NOMO-1 treated with dmso at 0.1 percent for 144 hours (cell line): ENCODE results near the gene KCNC1.

Experiments
- DNase-seq: peaks from one replicate; lab custom pipeline; 2025; ENCODE audit not compliant: unreplicated experiment; lab: John Stamatoyannopoulos, UW

The KCNC1 gene

DNA sequence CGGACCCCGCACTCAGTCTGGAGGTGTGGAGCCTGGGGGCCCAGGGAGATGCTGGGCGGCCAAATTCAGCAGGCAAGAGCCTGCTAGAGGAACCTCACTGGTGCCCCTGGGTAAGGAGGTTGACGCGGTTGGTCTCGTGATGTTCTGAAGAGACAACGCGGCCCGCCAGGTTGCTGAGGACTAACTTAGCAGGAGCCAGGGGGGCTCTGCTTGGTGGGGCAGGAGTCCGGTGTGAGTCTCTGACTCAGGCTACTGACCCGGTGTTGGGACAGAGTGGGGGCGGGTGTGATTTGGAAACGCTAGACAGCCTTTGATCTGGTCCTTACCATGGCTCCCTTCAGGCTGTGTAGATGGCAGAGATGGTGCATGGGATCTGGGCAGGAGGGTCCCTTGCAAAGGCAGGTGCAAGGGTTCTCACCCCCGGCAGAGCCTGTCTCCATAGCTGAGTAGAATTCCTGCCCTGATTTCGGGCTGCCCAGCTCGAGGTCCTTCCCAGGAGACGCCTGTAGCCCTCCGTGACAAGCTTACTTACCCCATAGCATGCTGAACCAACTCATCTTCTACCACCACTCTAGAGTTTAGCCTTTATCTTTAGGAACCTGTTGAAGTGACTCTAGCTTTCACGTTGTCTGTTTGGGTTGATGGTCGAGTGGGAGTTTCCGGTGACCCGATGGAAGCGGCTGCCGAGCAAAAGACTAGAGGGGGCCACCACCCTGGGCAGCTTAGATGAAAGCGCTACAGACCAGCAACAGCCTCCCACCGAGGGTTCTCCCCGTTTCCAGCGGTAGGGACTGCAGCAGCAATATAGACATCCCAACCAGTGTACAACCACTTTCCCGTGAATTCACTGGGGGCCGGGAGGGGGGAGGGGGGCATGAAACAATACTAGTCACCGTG lies 38.4 kb downstream of the KCNC1 start:
- DNase-seq = no peak

DNA sequence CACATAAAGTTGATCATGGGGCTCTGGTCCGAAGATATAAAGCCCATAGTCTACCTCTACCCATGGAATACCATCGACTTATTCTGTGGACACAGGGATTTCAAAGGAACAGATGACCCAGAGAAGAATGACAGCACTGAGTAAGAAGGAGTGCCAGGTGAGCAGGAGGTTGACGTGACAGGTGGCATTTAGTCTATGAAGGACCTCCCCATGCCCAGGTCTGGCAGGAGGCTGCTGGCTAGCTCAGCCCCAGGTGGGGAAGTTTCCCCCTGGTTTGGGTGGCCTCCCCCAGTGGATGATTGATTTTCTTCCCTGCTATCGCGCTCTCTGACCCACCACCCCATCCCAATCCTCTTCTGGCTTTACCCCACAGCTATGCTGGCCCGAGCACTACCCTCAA lies 39.1 kb downstream of the KCNC1 start:
- no peak for DNase-seq

DNA sequence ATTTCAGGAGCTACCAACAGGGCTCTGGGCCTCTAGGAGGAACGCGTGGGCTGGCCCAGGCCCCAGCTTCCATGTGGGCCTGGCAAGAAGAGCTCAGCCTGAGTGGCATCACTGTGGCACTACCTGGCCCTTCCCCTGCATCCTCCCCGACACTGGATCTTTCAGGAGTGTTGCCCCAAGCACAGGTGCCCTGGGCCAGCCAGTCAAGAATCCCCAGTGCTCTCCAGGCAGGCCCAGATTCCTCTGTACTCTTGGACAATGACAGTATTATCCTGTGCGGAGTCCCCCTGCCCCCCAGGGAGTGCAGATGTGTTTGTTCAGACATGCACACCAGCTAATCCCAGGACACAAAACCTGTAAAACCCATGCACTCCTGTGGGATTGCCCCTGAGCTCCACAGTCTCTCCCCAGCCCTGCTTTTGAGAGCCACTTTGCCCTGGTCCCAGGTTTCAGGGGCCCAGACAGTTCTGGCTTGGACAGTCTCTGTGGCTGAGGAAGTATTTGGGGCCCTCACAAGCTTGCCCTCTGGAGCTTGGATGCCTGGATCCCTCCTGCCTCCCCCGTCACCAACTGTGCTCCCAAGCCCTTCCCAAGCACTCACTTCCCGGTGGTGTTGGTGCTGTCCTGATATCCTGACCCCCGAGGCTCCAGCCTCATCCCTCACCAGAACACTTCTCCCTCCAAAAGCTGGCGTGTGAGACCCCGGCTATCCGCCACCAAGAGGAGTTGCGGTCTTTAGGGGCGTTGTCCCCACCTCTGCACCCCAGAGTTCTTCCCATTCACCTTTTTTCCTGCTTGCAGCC lies 39.9 kb downstream of the KCNC1 start:
- no peak for DNase-seq

DNA sequence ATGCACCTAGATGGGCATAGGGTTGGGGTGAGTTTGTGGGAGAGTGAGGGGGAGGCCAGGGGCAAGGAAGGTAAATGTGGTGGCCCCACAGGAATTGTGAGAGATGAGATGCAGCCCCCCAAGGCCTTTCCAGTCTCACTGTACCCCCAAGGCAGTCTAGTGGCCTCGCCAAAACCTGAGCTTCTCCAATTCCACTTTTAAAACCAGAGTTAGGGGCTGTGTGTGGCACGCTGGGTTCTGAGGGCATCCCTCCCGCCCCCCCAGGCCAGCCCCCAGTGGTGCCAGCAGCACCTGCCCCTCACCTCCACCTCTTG lies 40.4 kb downstream of the KCNC1 start:
- DNase-seq = no peak

DNA sequence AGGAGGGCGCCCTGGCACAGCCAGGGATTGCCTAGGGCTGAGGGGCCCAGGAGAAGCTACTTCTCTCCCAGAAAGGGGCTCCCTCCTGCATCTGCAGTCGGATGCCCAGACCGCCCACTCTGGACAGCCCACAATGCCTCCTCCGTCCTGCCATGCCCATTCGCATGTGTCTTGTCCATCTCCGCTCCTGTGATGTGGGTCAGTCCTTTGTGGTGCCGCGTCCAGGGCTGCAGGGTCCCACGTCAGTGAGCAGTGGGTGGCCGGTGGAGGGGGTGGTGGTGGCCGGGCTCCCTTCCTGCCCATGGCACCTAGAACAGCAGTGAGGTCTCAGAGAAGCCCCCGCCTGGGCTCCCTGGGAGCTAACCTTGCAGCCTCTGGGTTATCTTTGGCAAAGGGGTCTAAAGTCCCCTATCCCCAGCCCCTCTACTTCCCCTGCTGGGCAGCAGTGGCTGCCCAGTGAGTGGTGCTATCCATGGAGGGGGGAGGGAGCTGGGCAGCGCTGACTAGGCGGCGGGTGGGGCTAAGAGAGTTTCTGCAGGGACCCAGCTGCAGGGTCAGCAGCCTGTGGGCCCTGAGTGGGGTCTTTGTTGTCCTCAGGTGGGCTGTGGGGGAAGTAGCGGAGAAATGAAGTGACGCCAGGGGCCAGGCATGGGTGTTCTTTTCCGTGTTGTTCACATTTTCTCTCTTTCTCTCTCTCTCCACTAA lies 41.1 kb downstream of the KCNC1 start:
- DNase-seq = no peak

DNA sequence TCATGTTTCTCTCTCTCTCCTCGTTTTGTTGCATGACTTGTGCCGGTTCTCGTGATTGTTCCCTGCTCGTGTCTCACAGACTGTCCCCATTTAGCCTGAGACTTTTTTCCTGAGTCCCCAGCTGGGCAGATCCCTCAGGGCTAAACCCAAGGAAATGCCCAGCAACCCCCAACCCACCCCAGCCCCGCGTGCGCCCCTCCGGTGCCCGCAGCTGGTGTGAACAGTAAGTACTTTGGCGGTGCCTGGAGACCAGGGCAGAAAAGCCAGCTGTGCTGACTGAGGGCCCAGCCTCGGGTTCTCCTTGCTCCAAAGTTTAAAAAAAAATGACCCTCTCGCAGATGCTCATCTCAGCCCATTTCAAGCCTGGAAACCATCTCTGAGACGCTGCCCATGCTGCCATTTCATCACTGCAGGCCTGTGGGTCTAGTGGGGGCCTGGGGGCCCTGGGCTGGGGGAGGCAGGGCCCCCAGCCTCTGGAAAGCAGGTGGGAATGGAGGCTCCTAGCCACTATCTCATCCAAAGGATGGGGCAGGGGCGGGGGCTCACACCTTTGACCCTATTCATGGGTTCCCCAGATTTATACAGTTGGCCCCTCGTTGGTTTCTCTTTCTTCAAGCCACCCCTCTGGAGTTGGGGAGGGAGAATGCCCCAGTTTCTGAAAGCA lies 41.8 kb downstream of the KCNC1 start:
- no peak for DNase-seq

DNA sequence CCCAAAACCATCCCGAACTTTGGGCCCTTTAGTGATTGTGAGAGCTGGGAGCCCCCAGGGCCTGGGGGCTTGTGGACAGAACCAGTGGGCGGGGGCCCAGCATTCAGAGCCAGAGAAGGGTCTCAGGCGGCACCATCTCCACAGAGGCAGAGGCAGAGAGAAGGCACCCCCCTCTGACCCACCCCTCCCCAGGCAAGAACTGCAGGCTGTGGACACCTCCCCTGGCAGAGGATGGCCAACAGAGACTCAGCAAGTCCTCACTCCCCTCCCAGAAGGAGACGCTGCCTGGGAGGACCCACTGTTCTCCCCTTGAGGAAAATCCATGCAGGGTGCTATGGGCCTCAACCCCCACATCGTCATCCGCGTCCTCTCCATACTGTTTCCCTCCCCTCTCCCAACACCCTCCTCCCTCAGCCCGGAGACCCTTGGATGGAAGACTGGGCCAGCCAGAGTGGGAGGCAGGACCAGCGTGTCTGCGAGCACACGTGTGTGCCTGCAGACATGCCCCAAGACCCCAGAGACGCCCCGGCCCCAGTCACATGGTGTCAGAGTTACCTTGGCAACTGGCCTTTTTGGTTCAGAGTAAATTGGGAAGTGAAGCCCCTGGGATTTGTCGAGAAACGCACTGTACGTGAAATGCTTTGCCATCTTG lies 42.6 kb downstream of the KCNC1 start:
- DNase-seq = no peak

DNA sequence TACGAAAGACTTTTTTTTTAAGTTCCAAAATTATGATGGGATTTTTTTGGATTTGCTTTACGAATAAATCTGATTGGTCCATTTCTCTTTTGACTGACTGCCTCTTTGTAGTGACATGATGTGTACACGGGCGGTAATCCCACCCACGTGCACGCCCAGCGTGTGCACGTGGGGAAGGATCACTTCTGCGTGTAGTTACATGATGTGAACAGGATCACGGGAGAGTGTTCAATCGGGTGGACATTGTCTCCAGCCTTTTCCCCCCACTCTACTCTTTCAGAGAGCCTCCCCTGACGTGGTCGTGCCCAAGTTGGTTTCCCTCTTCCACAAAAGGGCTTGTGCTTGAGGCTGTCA lies 43.1 kb downstream of the KCNC1 start:
- no peak for DNase-seq

DNA sequence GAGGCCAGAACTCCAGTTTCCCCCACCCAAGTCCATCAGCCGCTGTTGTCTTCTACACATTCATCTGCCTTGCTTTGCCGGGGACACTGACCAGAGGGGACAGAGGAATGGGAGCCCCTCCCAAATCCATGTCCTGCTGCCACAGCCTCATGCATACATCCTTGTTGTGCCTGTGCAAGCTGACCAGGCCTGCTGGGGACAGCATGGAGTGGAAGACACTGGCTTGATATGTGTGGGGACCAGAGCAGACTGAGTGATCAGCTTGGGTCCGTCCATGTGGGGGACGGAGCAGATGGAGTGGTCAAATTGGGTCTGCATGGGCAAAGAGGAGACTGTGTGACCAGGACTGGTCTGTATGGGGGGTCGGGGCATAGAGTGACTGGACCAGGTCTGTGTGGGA lies 43.8 kb downstream of the KCNC1 start:
- DNase-seq = no peak

DNA sequence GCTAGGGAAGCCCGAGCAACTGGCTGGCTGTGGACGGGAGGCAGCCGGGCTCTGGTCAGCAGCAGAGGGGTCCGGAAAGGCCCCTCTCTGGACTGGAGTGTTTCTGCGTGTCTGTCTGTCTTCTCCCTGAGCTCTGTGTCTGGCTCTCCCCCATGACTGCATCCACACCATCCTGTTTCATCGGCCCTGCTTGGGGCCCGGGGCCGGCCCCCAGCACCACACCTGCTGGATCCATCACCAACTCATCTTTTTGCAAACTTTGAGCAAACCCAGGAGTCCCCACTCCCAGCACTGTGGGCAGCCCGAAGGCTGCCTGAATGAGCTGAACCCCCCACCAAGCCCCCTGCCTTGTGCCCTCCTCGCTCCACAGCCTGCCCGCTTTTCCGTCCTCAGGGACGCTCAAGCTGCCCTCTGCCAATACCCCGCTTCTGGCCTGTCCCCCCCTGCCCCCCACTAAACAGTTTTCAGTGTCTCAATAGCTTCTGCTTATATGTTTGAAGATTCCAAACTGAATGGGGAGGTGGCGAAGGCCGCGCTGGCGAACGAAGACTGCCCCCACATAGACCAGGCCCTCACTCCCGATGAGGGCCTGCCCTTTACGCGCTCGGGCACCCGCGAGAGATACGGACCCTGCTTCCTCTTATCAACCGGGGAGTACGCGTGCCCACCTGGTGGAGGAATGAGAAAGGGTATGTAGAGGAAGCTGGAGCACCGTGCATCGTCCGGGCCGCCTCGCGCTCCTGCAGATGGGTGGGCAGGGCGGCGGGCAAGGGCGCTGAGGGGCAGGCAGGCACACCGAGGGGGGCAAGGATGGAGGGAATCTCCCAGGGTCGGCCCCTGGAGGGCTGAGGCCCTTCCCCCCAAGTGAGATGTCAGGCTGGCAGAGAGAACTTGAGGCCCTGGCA lies 44.6 kb downstream of the KCNC1 start:
- no peak for DNase-seq

DNA sequence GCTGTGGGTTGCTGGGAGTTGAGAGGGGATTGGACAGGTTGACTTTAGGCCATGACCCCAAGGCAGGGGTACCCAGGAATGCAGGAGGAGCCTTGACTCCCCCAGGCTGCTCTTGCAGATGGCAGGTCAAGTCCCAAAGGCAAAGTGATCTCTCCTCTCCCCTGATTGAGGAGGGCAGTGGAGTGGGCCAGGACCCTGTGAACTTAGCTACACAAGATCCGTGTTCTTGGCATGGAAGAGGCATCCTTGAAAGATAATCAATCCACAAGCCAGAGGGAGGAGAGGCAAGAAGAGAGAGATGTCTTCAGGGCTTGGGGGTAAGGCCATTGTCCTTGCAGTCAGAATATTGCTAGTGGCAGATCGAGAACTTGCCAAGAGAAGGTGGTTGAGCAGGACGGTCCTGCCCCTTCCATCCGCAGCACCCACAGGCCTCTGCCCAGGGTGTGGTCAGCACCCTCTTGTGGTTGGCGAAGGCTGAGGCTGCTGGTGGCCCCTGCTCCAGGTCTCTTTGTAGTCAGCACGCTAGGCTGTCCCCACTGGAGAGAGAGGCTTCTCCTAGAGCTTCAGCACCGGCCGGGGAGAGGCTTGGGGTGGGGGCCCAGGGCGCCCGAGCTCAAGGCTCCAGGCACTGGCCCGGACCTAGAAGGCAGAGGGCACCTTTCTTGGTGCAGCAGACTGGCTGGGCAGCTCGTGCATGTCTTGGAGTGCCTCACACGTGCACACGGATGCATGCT lies 45.4 kb downstream of the KCNC1 start:
- DNase-seq = no peak

DNA sequence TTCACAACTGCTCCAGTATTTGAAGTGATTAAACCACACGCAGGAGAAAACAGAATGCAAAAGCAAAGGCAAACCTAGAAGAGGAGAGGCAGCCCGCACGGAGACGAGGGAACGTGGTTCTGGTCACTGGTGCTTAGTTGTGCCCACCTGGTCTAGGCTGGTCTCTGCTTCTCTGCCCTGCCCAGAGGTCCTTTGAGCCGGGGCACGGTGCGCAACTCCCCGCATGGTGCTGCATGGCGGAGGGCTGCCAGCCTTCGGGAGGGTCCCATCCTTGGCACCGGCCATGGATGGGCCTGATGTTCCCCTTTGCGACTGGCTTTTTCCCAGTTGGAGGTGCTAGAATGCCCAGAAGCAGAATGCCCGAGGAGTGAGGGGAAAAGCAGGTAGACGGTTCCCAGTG lies 46.1 kb downstream of the KCNC1 start:
- DNase-seq = no peak

DNA sequence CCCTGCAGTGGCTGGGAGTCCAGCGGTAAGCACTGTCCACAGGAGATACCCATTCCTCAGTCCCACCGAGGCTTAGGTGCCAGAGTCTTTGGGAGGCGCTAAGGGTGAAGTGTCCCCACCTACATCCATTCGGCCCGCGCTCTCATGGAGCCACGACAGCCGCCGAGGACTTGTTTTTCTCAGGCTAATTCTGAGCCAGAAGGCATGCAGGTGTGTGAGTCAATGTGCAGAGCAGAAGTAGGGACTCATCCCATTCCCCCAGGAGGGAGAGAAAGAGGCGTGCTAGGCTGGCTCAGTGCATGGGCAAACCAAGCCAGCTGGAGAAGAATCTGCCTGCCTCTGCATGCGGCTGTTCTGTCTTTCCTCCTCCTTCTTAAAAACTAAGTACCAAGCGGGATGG lies 46.6 kb downstream of the KCNC1 start:
- DNase-seq = no peak

DNA sequence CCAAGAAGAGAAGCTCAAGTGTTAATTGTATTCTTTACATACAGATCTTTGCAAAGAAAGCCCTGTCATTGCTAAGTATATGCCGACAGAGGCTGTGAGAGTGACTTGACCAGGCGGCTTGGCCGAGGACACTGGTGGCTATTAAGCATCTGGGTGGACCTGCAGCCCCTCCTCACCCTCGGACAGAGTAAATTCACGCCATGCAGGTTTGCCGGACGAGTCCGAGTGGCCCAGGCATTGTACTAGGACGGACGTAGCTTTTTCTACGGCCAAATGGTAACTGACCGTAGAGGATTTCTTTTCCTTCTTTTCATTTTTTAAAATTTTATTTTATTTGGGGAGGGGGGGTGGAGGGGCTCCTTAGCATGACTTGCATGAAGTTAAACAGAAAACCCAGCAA lies 47.0 kb downstream of the KCNC1 start:
- DNase-seq = no peak

DNA sequence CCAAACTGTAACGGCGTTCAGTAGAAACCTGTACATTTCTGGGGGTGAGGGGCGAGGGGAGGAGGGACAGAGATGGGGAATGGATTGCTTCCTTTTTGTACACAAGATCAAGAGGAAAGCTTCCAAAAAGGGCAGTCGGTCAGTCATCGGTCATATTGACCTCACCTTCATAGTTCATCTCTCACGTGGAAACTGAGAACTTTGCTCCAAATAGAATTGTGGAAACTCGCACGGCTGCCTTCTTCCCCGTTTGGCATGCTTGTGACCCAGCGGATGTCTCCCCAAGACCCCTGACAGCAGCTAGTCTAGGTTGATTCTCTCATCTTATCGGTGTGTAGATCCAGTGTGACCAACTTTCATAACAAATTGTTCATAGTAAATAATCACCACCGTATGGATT lies 47.6 kb downstream of the KCNC1 start:
- no peak for DNase-seq

DNA sequence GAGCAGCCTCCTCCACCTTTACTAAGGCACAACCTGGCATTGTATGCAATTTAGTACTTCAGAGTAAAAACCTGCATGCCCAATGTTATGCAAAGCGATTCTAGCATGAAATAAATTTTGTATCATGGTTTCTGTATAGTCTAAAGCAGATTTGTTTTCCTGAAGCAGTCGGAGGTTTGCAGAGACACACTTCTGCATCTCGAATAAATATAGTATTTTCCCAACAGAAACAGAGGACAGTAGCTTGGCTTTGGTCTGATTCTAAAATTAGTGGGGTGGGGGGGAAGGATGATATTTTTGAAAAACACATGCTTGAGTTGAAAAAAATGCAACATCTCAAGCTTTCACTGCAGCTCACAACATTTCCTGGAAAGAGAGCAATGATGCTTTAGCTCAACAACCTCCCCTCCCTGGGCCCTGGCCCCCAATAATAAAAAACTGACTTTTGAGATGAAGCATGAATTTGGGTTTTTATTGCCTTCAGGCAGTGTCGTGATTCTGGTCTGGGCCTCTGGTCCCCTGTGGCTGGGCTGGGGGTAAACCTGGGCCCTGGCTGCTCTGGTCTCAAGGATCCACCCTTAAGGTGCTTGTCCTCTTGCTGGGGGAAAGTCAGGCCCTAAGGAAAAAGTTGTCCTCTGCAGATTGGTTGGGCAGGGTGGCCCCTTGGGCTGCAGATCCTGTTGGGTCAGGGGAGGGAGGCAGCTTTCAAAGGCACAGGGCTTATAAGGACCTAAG lies 48.2 kb downstream of the KCNC1 start:
- DNase-seq = no peak

DNA sequence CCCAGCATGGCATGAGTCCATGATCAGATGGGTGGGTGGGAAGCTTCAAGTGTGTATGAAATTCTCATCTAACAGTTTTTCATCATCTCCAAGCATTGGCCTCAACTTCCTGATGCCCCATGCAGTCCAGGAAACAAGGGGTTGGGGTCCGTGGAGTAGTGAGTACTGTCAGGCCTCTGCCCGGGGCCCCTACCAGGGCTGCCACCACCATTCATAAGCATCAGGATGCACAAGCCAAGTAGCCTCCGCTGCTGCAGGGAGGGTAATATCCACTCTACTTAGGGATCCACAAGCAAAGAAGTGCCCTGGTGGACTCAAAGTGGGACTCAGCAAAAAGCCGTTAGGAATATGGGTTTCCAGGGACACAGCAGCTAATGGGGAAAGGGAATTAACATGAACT lies 49.3 kb downstream of the KCNC1 start:
- no peak for DNase-seq

DNA sequence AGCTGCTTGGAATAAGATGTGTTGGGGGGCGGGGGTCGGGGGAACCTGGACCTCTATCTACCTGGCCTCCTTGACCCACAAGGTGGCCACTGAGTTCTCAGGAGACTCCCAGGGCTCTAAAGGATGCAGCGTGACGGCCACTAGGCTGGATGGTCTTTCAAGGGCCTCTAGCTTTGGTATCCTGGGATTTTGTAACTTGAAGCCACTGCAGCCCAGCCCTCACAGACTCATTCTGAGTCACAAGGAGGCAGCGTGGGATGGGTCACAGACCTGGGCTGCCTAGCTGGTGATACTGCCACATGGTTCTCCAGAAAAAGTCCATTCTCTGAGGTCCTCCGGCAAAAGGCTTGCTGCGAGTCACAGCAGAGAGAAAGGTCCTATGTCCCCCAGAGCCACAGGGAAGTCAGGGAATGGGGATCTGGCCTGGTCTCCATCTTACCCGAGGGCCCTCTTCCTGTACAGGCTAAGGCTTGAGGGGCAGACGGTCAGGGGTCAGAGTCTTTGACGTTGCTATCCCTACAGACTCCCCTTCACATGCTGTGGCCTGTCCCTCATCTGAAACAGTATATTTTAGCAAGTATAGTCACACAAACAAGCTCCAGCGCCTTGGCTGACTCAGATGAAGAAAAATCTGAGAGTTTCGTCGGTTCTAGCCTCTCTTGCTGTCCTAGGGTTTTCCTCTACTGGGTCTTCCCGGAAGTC lies 52.4 kb downstream of the KCNC1 start:
- DNase-seq = no peak
